Spleen (tissue), 7 donors: ENCODE data around the gene DYNC2LI1.

ENCODE experiments used
- CTCF ChIP-seq, 11 experiments: fragments of 200-600 bp in 7 of 11; fragments of 450-650 bp in 4 of 11; sonication (generic) in 4 of 11; IDR thresholded peaks in 8 of 11; conservative IDR thresholded peaks in 3 of 11; 1 replicate in 7 of 11; 2 replicates in 4 of 11; pipeline versions ENCODE4 v1.4.0 to v1.8.0; 2016 to 2021; ENCODE audit warnings: antibody characterized with exemption in 11 of 11, inconsistent platforms in 4 of 11, mild to moderate bottlenecking in 1 of 11
- POLR2A ChIP-seq, 3 donors: fragments of 450-650 bp; IDR thresholded peaks; one replicate each; pipeline ENCODE4 v1.5.1; 2017; ENCODE audit warnings: antibody characterized with exemption in 3 of 3, mild to moderate bottlenecking in 1 of 3
- donor health status: DM: no; HTN: no; CAD: no; lungs with moderate emphysema.
- donor health status: DM: no; HTN: no; CAD: no.
- donor health status: DM: no; HTN: no; CAD: no.

DNA sequence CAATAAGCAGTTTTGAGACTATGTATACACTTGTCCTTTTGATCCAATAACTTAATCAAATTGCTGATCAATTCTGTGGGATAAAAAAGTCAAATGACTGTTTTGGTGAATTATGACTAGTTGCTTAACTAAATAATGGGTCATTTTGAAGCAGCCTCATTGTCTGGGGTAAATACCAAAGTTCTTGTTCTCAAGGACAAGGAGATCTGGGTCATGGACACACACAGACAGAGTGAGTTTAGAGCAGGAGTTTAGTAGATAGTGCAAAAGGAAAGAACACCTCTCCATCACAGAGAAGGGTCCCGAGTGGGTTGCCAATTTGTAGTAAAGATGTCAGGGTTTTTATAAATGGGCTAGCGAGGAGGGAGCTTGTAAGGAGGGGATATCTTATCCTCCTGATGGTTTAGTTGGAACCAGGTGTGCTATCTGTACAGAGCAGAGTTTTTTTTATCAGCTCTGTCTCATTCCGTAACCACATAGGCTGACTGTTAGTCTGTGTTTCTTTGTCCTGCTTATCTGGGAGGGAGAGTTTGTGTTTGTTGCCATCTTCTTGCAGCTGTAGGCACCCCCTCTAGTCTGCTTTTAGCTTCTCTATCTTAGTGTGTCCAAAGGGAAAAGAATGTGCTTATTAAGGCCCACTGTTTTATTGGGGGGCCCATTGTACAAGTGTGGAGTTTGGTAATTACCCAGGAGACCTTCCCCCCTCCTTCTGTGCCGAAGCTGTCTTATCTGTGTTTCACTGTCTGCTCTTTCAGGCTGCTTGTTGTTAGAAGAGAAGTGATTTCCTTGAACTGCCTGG is 48.9 kb upstream of the DYNC2LI1 start:
- no peak for TF ChIP-seq CTCF (IDR thresholded peaks at IDR 0.05 in 8 of 11, conservative IDR thresholded peaks at IDR 0.05 in 3 of 11)
- TF ChIP-seq POLR2A (IDR thresholded peaks at IDR 0.05), result no peak
